Osteocyte (in vitro differentiated cells): ENCODE data around the gene HHIP. TPM values are rescaled to one million over a fixed set of nuclear protein-coding genes. Genes with fewer than 3 reads are reported as not detected.

Source experiments
- DNase-seq: peaks from one replicate; pipeline ENCODE4 v3.0.0; 2021; ENCODE audit warnings: mixed read lengths; ENCODE audit not compliant: unreplicated experiment; ENCODE audit errors: extremely low spot score
- H3K27ac Mint-ChIP-seq: one replicate; pipeline ENCODE4 v1.8.0; 2021; ENCODE audit warnings: mild to moderate bottlenecking, mixed read lengths; ENCODE audit not compliant: unreplicated experiment
- H3K27me3 Mint-ChIP-seq: one replicate; pipeline ENCODE4 v1.8.0; 2021; ENCODE audit warnings: mixed read lengths; ENCODE audit not compliant: unreplicated experiment
- H3K36me3 Mint-ChIP-seq: one replicate; pipeline ENCODE4 v1.8.0; 2021; ENCODE audit warnings: mixed read lengths; ENCODE audit not compliant: unreplicated experiment
- H3K4me1 Mint-ChIP-seq: one replicate; pipeline ENCODE4 v1.8.0; 2021; ENCODE audit warnings: mixed read lengths; ENCODE audit not compliant: unreplicated experiment
- H3K4me3 Mint-ChIP-seq: one replicate; pipeline ENCODE4 v1.8.0; 2021; ENCODE audit warnings: mild to moderate bottlenecking, moderate library complexity, mixed read lengths; ENCODE audit not compliant: unreplicated experiment
- H3K9me3 Mint-ChIP-seq: one replicate; pipeline ENCODE4 v1.8.0; 2021; ENCODE audit warnings: mixed read lengths; ENCODE audit not compliant: unreplicated experiment
- CTCF ChIP-seq: fragments of 200-600 bp; sonication (generic); IDR thresholded peaks from 2 replicates; pipeline ENCODE4 v1.5.0; 2021; ENCODE audit warnings: antibody characterized with exemption, mild to moderate bottlenecking, moderate library complexity
- total RNA-seq: library from RNA; stranded (reverse); gene quantifications from 2 replicates; pipeline ENCODE4 v1.2.1, GENCODE V29; 2021

Gene HHIP
- total RNA-seq, 1 donor from 2014 or later: 0.97 TPM

DNA sequence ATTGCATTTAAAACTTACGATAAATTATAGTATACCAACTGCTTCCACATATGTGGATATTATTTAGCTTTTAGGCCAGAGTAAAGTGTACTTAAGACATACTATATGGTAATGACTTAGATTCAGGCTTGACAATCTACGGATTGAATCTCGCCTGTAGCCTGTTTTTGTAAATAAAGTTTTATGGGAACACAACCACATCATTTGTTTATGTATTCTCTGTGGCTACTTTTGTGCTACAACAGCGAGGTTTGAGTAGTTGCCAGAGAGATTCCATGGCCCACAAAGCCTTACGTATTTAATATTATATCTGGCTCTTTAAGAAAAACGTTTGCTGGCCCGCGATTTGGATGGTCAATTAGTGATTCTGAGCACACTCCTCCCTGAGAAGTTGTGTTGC, 37.6 kb downstream of the HHIP start:
- Mint-ChIP-seq H3K4me3 (no peak overlapping the region), H3K4me1 (no peaks in the 10 kb centered on the region), H3K27me3 (no peaks in the 10 kb centered on the region), H3K36me3 (no peaks in the 10 kb centered on the region), H3K9me3 (peaks cover 4% of the 10 kb centered on the region), H3K27ac (no peak overlapping the region)
- no peak for TF ChIP-seq CTCF
- no peak for DNase-seq

- no peak for DNase-seq
- H3K4me1 Mint-ChIP-seq: no peaks in the 10 kb centered on the region
- H3K4me3 Mint-ChIP-seq: no peak overlapping the region
- no peaks in the 10 kb centered on the region for H3K9me3 Mint-ChIP-seq
- H3K36me3 Mint-ChIP-seq: no peaks in the 10 kb centered on the region
- no peaks in the 10 kb centered on the region for H3K27me3 Mint-ChIP-seq
- no peak for TF ChIP-seq CTCF
- no peak overlapping the region for H3K27ac Mint-ChIP-seq
These were observed 40.0 kb downstream of the HHIP start for GRCh38 chr4:144685911-144686310.

GRCh38 chr4:144686921-144687320, 41.0 kb downstream of the HHIP start:
- no peak for TF ChIP-seq CTCF
- H3K9me3 Mint-ChIP-seq: no peaks in the 10 kb centered on the region
- H3K36me3 Mint-ChIP-seq: no peaks in the 10 kb centered on the region
- H3K27ac Mint-ChIP-seq: no peak overlapping the region
- H3K27me3 Mint-ChIP-seq: no peaks in the 10 kb centered on the region
- no peak for DNase-seq
- no peak overlapping the region for H3K4me3 Mint-ChIP-seq
- H3K4me1 Mint-ChIP-seq: no peaks in the 10 kb centered on the region

DNA sequence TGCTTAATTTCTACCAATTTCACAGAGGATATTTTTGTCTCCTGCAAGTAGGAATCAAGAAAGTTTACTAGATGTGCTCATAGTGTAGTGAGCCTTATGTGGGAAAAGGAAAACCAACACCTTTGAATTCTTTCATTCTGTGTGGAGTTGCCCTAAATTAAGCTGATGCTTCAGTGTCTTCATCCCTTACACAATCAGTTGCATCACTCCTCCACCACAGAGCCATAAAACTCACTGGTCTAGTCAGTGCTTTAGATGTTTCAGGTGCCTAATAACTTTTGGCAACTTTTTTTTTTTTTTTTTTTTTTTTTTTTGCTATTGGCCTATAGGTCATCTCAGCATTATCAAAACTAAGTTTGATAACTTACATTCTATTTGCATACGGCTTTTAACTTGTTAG, 41.5 kb downstream of the HHIP start:
- Mint-ChIP-seq H3K27ac (no peak overlapping the region), H3K4me1 (no peaks in the 10 kb centered on the region), H3K4me3 (no peak overlapping the region), H3K36me3 (no peaks in the 10 kb centered on the region), H3K9me3 (no peaks in the 10 kb centered on the region), H3K27me3 (no peaks in the 10 kb centered on the region)
- no peak for DNase-seq
- TF ChIP-seq CTCF: no peak

- H3K36me3 Mint-ChIP-seq: no peaks in the 10 kb centered on the region
- H3K9me3 Mint-ChIP-seq: no peaks in the 10 kb centered on the region
- no peak overlapping the region for H3K4me3 Mint-ChIP-seq
- no peak overlapping the region for H3K27ac Mint-ChIP-seq
- no peaks in the 10 kb centered on the region for H3K27me3 Mint-ChIP-seq
- no peak for TF ChIP-seq CTCF
- H3K4me1 Mint-ChIP-seq: no peaks in the 10 kb centered on the region
- no peak for DNase-seq
These were observed 42.1 kb downstream of the HHIP start for GRCh38 chr4:144688035-144688569.
